NCI-H2029 treated with DMSO at 0.1 percent for 48 hours (cell line): ENCODE results near the gene ZBTB11.
"Not testable (repeated sequence)": the region's sequence is repeated elsewhere in the genome, so short reads cannot be mapped to it uniquely, and the experiment has no call there.

Experiments
- DNase-seq: peaks from one replicate; lab custom pipeline; 2025; lab: John Stamatoyannopoulos, UW

The ZBTB11 gene, protein sequence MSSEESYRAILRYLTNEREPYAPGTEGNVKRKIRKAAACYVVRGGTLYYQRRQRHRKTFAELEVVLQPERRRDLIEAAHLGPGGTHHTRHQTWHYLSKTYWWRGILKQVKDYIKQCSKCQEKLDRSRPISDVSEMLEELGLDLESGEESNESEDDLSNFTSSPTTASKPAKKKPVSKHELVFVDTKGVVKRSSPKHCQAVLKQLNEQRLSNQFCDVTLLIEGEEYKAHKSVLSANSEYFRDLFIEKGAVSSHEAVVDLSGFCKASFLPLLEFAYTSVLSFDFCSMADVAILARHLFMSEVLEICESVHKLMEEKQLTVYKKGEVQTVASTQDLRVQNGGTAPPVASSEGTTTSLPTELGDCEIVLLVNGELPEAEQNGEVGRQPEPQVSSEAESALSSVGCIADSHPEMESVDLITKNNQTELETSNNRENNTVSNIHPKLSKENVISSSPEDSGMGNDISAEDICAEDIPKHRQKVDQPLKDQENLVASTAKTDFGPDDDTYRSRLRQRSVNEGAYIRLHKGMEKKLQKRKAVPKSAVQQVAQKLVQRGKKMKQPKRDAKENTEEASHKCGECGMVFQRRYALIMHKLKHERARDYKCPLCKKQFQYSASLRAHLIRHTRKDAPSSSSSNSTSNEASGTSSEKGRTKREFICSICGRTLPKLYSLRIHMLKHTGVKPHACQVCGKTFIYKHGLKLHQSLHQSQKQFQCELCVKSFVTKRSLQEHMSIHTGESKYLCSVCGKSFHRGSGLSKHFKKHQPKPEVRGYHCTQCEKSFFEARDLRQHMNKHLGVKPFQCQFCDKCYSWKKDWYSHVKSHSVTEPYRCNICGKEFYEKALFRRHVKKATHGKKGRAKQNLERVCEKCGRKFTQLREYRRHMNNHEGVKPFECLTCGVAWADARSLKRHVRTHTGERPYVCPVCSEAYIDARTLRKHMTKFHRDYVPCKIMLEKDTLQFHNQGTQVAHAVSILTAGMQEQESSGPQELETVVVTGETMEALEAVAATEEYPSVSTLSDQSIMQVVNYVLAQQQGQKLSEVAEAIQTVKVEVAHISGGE

DNA sequence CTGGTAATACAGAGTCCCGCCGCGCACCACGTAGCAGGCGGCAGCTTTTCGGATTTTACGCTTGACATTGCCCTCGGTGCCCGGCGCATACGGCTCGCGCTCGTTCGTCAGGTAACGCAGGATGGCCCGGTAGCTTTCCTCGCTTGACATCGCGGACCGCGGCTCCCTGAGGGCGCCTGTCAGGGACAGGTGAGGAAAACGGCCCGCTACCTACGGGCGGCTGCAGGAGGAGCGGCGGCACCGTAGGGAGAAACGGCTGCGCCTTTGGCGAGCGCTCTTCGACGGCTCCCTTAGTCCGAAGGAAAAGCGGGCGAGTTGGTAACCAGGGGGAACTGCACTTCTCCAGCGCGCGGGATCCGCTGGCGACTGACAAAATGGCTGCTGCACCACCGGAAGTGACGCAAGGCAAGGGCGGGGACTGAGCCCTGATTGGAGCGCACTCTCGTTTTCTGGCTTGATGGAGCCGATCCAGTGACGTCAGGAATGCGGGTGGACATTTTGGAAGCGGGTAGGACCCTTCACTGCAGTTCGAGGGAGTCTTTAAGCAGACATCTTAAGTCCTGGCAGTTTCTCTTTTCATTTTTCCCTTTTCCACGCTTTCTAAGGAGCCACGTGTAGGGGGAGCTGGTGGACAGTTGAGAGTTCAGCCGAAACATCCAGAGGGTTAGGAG is at the start of gene ZBTB11:
TSS of gene ZBTB11 (minus strand) at position 368 of the 671 bp plus-strand sequence. CDS start at position 150, 218 bp downstream.
- no peak for DNase-seq

DNA sequence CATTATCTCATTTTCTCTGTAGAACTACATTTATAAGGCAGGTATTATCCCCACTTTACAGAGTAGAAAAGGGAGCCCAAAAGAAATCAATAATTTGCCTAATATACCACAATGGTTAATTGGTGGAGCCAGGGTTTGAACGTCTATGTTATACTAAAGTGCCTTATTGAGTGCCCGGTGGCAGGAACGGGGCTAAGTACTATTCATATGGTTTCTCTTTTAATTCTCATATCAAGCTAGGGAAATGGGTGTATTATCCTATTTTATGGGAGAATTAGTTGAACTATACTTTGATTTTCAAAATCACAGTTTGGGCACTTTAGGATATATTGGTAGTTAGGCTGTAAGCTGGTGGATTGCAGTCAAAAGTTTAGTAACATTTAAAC is 49.0 kb upstream of the ZBTB11 start:
- no peak for DNase-seq

DNA sequence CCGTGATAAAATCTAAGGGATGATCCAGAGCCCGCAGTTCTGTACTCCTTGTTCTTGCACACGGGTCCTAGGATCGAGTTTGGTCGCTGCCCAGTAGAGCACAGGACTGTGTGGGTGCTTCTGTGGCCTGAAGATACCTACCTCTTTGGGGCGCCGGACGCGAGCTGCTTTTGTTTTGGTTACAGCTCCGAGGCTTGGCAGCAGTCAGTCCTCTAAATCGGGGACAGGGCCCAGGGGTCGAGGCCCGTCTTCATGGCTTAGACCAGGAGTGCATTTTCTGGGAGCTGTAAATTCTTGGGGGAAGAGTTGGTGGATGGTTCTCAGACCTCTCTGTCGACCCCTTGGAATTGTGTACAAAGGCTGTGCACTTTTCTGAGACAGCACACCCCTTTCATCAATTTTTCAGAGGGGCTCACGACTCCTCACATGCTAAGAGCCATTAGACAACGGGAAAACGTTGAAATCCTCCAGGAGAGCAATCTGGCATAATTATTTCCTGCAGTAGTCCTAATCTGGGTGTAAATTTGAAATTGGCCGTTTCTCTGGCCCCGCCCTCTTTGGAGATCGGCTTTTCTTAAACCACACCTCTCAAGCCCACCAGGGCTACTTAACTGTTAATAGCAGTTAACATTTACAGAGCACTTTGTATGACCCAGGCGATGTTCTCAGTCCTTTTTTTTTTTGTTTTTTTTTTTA is 48.4 kb upstream of the ZBTB11 start:
- no peak for DNase-seq

DNA sequence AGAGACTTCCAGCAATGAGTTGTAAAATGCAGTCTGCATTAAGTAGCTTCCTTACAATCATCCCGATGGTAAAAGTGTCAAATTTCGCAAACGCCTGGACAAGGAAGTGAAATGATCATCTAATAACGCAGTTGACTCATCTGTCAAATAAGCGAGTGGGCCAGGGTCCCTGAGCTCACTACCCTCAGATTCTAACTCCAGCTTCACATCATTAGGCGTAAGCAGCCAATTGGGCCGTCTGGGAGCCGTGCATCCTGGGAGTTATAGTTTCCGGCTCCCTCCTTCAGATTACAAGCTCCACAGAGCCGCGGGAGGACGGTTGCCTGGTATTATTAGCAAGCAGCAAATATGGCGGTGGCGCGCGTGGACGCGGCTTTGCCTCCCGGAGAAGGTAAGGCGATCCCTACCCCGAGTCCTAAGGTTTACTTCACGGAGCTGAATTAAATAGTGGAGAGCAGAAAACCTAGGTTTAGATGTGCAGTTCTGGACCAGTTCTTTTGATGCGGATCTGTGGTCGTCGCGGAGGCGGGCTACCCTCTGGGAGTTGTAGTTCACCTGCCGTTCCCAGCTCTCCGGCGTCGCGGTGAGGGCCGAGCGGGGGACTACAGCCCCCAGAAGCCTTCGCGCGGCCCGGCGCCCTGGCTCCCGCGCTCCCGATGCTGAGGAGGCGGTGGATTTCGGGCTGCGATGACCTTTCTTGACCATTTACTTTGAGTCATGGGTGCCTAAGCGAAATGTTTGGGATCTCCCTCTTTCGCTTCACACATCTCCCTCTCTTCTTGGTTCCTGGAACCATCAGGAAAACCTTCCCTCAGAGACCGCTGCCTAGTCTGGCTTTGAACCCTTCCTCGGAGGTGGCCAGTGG is 47.6 kb upstream of the ZBTB11 start, which contains the start of gene CEP97:
TSS of gene CEP97 (plus strand) at position 286 of the 865 bp plus-strand sequence. CDS start at position 349, 63 bp downstream.
- peak; percentile 95 for DNase-seq

DNA sequence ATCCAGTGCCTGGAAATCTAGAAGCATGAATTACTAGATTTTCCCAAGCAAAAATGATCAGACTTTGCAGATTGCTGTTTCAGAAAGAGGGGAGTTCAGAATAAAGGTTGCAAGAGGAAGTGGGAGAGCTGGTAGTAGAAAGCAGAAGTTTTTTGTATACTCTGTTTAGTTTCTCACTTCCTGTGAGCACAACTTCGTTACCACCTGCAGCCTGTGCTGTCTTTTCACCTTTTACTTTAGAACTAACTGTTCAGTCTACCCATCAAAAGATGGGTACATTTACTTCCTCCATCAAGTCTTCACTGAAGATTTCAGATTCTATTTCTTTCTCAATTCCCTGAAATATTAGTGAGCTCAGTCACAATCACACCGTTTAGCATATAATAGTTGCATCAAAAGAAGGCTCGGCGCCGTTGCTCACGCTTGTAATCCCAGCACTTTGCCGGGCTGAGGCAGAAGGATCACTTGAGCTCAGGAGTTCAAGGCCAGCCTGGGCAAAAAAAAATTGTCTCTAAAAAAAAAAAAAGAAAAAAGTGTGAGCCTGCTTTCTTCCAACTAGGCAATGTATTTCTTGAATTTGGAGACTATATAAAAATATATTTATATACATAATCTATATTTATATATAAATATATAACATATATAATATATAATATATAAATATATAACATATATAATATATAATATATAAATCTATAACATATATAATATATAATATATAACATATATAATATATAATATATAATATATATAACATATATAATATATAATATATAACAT is 45.7 kb upstream of the ZBTB11 start:
- no peak for DNase-seq

DNA sequence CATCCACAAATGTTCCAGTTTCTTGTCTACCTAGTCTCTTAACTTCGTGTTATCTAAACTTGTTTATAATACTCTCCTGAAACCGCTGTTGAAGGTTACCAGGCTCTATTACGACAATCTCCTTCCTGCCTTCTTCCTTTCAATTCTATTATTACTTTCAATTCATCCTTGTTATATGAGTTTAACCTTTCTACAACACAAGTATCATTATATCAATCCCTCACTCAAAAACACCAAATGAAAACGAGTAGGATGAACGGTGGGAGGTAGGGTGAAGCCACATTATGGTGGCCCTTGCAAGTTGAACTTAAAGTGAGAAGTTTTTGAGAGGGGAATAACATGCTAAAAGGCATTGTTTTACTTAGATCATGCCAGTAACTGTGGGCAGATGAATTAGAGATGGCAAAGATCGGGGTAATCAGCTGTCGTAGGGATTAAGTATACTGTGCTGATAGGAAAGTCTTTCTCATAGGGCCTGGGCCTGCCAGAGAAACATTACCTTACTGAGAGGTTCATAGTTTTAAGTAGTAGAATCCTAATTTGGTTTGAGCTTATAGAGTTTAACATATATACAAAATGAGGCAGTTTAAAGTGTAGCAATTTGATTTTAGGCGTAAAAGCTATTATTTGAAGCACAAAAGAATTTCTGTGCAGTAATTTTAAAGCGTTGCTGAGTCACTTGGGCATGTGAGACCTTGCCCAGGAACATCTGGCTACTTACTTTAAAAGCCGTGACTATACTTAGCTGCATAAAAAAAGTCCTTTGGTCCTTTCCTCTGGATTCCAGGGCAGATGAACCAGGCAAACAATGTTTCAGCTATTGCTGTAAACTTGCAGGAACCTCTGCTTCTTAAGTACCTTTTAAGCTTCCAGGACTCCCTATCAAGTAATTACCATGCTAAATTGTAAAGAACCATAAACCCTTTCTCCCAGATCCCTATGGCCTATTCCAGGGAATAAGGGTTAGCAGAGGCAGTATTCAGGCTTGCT is 44.2 kb upstream of the ZBTB11 start:
- no peak for DNase-seq

DNA sequence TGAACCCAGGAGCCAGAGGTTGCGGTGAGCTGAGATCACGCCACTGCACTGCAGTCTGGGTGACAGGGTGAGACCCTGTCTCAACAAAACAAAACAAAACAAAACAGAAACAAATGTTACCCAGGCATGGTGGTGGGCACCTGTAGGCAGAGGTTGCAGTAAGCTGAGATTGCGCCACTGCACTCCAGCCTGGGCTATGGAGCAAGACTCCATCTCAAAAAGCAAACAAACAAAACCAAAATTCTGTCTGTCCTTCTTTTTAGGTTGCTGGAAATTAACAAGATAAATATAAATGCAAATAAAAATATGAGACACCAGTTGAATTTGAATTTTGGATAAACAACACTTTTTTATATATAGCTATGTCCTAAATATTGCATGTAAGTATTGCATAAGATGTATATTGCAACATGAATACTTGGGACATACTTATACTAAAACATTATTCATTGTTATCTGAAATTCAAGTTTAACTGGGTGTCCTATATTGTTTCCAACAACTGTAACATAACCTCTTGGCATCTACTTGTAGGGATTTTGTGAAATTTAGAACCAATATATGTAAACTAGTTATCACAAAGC is 42.8 kb upstream of the ZBTB11 start:
- no peak for DNase-seq

DNA sequence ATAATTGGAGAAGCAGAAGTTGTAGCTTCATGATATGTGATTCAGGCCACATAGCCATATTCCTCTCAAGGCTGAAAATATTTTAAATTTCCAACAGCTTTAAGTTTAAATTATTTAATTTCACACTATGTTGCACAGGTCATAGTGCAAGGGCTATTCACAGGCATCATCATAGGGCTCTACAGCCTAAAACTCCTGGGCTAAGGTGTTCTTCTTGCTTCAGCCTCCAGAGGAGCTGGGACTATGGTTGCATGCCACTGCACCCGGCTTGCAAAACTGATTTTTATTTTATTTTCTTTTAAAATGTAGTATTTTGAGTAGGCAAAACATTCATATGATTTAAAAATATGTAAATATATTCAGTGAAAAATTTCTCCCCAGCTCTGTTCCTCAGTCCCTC is 41.5 kb upstream of the ZBTB11 start:
- no peak for DNase-seq

DNA sequence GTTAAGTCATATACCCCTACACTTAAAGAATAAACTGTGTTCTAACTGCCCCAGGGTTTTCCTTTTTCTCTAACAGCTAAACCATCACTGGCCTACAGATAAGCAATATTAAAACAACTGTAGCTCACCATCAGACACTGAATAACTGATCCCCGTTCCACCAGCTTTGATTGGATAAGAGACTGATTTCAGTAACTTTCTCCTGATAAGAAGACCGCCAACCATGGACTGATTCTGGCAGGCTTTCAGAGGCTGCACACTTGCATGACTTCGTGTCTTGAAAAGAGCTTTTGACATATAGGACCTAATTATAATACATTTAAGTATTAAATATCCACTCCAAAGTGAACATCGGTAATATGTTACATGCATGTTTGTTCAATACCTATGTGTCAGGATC is 32.2 kb upstream of the ZBTB11 start:
- no peak for DNase-seq

DNA sequence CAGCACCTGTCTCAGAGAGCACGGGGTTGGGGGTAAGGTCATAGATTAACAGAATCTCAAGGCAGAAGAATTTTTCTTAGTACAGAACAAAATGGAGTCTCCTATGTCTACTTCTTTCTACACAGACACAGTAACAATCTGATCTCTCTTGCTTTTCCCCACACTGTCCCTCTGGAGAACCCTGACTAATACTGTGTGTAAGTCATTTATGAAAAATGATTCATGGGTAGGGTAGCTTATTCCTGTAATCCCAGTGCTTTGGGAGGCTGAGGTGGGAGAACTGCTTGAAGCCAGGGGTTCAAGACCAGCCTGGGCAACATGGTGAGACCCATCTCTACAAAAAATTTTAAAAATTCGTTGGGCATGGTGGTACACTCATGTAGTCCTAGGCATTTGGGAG is 27.7 kb upstream of the ZBTB11 start:
- not testable (repeated sequence) for DNase-seq

DNA sequence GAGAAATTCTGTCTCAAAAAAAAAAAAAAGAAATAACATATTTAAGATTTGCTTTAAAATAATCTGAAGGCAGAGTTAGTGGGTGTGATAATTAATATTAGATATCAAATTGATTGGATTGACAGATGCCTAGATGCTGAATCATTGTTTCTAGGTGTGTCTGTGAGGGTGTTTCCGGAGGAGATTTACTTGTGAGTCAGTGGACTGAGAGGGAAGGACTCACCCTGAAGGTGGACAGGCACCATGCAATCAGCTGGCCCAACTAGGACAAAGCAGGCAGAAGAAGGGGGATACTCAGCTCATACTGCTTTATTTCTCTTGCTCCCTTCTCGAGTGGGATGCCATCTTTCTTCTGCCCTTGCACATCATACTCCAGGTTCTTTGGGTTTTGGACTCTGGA is 26.2 kb upstream of the ZBTB11 start:
- no peak for DNase-seq

DNA sequence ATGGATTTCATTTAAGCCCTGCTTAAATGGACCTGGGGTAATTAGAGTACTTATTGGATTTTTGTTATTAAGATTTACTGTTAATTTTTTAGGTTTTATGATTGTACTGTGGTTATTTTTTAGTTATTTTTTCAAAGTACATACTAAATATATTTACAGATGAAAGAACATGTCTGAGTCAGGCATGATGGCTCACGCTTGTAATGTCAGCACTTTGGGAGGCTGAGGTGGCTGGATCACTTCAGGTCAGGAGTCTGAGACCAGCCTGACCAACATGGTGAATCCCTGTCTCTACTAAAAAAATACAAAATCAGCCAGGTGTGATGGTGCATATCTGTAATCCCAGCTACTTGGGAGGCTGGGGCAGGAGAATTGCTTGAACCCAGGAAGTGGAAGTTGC is 25.8 kb upstream of the ZBTB11 start:
- DNase-seq, result no peak

DNA sequence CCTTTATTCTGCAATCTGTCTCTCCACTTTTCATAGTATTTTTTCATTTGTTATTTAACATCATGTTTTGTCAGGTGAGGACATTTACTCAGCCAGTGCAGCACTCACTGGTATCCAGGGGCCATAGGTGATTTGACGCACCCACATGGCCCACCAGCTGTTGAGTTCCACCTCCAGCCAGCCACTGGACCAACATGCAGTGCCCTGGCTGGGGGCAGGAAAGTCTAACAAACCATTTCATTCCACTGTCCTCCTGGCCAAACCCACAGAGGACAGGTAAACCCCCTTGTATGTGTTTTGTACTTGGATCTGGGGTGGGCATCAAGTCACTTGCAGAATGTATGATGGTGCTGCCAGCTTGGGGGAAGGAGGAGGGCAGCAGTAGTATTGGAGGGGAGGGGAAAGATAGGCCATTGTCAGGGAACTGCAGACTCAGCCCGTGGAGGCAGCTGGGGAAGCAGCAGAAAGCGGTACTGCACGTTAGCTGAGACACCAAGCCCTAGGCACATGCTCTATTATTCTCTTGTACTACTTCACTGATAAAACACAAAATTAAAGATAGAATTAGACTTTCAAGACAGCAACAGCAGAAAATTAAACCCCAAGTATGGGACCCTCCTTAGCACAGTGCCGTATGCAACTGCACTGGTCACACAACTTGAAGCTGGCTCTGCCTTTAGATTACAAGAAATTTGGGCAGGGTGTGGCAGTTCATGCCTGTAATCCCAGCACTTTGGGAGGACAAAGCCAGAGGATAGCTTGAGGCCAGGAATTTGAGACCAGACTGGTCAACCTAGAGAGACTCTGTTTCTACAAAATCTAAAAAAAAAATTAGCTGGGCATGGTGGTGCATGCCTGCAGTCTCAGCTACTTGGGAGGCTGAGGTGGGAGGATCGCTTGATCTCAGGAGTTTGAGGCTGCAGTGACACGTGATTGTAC is 25.0 kb upstream of the ZBTB11 start:
- no peak for DNase-seq

DNA sequence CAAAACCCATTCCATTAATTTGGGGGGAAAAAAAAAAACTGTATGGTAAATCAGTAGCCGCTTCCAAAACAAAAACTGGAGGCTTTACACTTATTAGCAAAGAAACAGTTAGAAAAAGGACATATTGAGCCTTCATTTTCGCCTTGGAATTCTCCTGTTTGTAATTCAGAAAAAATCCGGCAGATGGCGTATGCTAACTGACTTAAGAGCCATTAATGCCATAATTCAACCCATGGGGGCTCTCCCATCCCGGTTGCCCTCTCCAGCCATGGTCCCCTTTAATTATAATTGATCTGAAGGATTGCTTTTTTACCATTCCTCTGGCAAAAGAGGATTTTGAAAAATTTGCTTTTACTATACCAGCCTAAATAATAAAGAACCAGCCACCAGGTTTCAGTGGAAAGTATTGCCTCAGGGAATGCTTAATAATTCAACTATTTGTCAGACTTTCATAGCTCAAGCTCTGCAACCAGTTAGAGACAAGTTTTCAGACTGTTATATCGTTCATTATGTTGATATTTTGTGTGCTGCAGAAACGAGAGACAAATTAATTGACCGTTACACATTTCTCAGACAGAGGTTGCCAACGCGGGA is 18.9 kb upstream of the ZBTB11 start:
- no peak for DNase-seq

DNA sequence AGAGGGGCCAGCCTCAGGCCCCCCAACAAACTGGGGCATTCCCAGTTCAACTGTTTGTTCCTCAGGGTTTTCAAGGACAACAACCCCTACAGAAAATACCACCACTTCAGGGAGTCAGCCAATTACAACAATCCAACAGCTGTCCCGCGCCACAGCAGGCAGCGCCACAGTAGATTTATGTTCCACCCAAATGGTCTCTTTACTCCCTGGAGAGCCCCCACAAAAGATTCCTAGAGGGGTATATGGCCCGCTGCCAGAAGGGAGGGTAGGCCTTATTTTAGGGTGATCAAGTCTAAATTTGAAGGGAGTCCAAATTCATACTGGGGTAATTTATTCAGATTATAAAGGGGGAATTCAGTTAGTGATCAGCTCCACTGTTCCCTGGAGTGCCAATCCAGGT is 17.9 kb upstream of the ZBTB11 start:
- DNase-seq, result not testable (repeated sequence)

DNA sequence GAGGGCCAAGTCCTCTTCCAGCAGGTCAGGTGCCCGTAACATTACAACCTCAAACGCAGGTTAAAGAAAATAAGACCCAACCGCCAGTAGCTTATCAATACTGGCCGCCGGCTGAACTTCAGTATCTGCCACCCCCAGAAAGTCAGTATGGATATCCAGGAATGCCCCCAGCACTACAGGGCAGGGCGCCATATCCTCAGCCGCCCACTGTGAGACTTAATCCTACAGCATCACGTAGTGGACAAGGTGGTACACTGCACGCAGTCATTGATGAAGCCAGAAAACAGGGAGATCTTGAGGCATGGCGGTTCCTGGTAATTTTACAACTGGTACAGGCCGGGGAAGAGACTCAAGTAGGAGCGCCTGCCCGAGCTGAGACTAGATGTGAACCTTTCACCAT is 16.6 kb upstream of the ZBTB11 start:
- not testable (repeated sequence) for DNase-seq
